Right lobe of liver (tissue), 4 donors: ENCODE measurements around the gene MAP7D1.

ENCODE experiments used
- CTCF ChIP-seq, 4 donors: fragments of 200-600 bp in 3 of 4; fragments of 450-650 bp in 1 of 4; IDR thresholded peaks; one replicate each; pipeline versions ENCODE4 v1.5.1 to v1.8.0; 2016 to 2022; ENCODE audit warnings: antibody characterized with exemption in 4 of 4, mild to moderate bottlenecking in 2 of 4
- POLR2A ChIP-seq: fragments of 450-650 bp; IDR thresholded peaks from one replicate; pipeline ENCODE4 v1.6.1; 2017; ENCODE audit warnings: antibody characterized with exemption, mild to moderate bottlenecking
- donor health status: DM: no; HTN: no; CAD: no.
- donor health status: DM: no; HTN: no; CAD: no.
- donor health status: DM: no; HTN: yes; CAD: no.

DNA sequence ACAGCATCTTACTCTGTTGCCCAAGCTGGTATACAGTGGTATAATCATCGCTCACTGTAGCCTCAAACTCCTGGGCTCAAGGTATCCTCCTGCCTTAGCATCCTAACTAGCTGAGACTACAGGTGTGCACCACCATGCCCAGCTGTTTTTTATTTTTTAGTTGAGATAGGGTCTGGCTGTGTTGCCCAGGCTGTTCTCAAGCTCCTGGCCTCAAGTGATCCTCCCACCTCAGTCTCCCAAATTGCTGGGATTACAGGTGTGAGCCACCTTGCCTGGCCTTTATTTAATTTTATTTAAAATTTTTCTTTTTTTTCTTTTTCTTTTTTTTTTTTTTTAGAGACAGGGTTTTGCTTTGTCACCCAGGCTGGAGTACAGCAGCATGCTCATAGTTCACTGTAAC is 9.2 kb downstream of the MAP7D1 start:
- TF ChIP-seq CTCF (IDR thresholded peaks at IDR 0.05) (no peak), POLR2A (no peak)
